ENCODE results near the gene PADI2. TPM values are rescaled to one million over a fixed set of nuclear protein-coding genes. Genes with fewer than 3 reads are reported as not detected.

Gene PADI2
- total and polyA plus RNA-seq, 2 of the 8 experiments (the other 6 are each of a cell fraction or from before 2014, with no cell fraction given), result 1.6 to 7.5 TPM

- TF ChIP-seq CHD1 (IDR thresholded peaks at IDR 0.05; ENCODE audit: low read depth, low read length) (no peak), ASH2L (IDR thresholded peaks at IDR 0.05; ENCODE audit: low read length) (no peak), SIN3A (conservative IDR thresholded peaks at IDR 0.05 in 1 of 2, IDR thresholded peaks at IDR 0.05 in 1 of 2; ENCODE audit: low read depth in 1 of 2, low read length in 2 of 2) (no peak), SP4 (IDR thresholded peaks at IDR 0.05; ENCODE audit: low read length) (no peak), YY1 (IDR thresholded peaks at IDR 0.05; ENCODE audit: low read depth, low read length) (no peak)
These were observed 66.1 kb downstream of the PADI2 start (continued) for GRCh38 chr1:17053086-17053684.
